ENCODE measurements around the gene KLHL1.

The KLHL1 gene

DNA sequence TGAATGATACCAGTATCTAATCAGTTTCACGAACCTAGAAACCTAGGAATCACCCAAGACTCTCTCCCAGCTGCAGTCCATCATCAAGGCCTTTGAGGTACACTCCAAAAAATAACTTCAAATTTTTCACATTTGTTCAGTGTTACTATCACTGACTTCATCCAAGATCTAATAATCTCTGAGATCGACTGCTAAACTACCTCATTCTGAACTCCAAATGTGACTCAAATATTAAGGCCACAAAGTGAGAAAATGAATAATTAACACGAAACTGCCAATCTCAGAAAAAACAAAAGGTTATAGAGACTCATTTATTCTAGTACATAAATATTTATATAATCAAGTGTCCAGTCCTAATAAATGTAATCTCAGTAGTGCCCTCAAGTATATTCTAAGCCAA is 430.9 kb downstream of the KLHL1 start:
- DNase-seq = no peak

DNA sequence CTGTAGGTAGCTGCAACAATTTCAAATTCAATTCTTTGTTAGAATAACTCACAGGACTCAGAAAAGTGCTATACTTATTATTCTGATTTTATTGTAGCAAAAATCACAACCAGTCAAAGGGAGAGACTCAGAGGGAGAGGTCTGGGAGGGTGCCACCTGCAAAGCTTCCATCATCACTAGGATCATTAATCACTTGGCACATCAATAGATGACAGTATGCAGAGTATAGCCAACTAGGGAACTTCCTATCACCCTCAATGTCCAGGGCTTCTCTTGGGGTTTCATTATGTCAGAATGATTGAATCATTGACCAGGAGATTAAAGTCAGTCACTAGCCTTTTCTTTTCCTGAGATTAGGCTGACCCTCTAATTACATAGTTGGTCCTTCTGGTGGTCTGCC is 432.0 kb downstream of the KLHL1 start:
- DNase-seq = no peak

GRCh38 chr13:69660155-69660554 is 448.1 kb downstream of the KLHL1 start:
- DNase-seq = no peak

DNA sequence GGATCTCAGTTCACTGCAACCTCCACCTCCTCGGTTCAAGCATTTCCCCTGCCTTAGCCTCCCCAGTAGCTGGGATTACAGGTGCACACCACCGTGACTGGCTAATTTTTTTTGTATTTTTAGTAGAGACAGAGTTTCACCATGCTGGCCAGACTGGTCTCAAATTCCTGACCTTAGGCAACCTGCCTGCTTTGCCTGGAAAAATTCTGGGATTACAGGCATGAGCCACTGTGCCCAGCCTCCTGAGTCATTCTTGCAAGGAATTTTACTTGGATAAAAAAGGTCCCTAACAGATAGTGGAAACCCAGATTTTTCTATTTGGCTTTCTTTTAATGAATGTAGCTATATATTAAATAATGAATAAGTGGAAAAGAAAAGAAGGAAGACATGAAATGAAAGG is 450.6 kb downstream of the KLHL1 start:
- no peak for DNase-seq

- DNase-seq = no peak
Measured at GRCh38 chr13:69654392-69654791, 453.9 kb downstream of the KLHL1 start.

Measured in activated CD8-positive, alpha-beta memory T cell treated with anti-CD3 and anti-CD28 coated beads, Interleukin-2, amount 50 U/mL, for 4 hours (primary cell).